Subcutaneous abdominal adipose tissue (tissue), 5 donors: ENCODE measurements around the gene HLA-DMA.

ENCODE experiments used
- H3K27ac ChIP-seq: one replicate; pipeline ENCODE4 v1.7.0; 2013; ENCODE audit warnings: low read depth, mild to moderate bottlenecking, inconsistent platforms, low read length, moderate library complexity
- H3K27me3 ChIP-seq, 5 donors: one replicate each; pipeline ENCODE4 v1.7.0; 2013; ENCODE audit warnings: low read length in 5 of 5, inconsistent platforms in 1 of 5; ENCODE audit not compliant: control insufficient read depth in 5 of 5, insufficient read depth in 4 of 5
- H3K36me3 ChIP-seq, 5 donors: one replicate each; pipeline ENCODE4 v1.7.0; 2013; ENCODE audit warnings: low read length in 5 of 5; ENCODE audit not compliant: control insufficient read depth in 5 of 5, insufficient read depth in 5 of 5
- H3K4me1 ChIP-seq, 5 donors: one replicate each; pipeline ENCODE4 v1.7.0; 2013; ENCODE audit warnings: low read length in 5 of 5, mild to moderate bottlenecking in 3 of 5, moderate library complexity in 1 of 5; ENCODE audit not compliant: control insufficient read depth in 5 of 5, insufficient read depth in 5 of 5
- H3K4me3 ChIP-seq, 5 donors: one replicate each; pipeline ENCODE4 v1.7.0; 2013; ENCODE audit warnings: low read length in 5 of 5, low read depth in 1 of 5
- H3K9ac ChIP-seq, 5 donors: one replicate each; pipeline ENCODE4 v1.7.0; 2013; ENCODE audit warnings: low read length in 5 of 5, mild to moderate bottlenecking in 4 of 5, moderate library complexity in 3 of 5
- H3K9me3 ChIP-seq, 5 donors: one replicate each; pipeline ENCODE4 v1.7.0; 2013; ENCODE audit warnings: low read length in 5 of 5; ENCODE audit not compliant: control insufficient read depth in 5 of 5
- donor health status: healthy.
- donor health status: healthy.
- donor health status: healthy.
- donor health status: healthy.
- donor health status: healthy.

The HLA-DMA gene

GRCh38 chr6:32952817-32953739 is at the start of gene HLA-DMA:
Gene HLA-DMA, minus strand, starts transcription at chr6:32953097. Its CDS starts 61 bp downstream, at chr6:32953036.
- Histone ChIP-seq H3K9ac (peak within 1 kb of the TSS in 4 of 5 donors; percentile 57 to 79 (median 76)), H3K36me3 (peaks cover 0 to 10% (median 3%) of the 10 kb centered on the region in 5 donors), H3K9me3 (no peaks in the 10 kb centered on the region), H3K4me1 (peaks cover 2 to 64% (median 29%) of the 10 kb centered on the region in 5 donors), H3K27ac (peak within 1 kb of the TSS; percentile 71), H3K4me3 (peak within 1 kb of the TSS; percentile 55 to 83 (median 79)), H3K27me3 (no peaks in the 10 kb centered on the region)

GRCh38 chr6:33001685-33002084 is 48.8 kb upstream of the HLA-DMA start:
- no peak overlapping the region for H3K27ac ChIP-seq
- H3K4me3 ChIP-seq = no peak overlapping the region
- no peak overlapping the region for H3K9ac ChIP-seq
- no peaks in the 10 kb centered on the region for H3K4me1 ChIP-seq
- H3K9me3 ChIP-seq = no peaks in the 10 kb centered on the region
- peaks cover 0 to 19% (median 3%) of the 10 kb centered on the region in 5 donors for H3K27me3 ChIP-seq
- peaks cover 0 to 2% (median 0%) of the 10 kb centered on the region in 5 donors for H3K36me3 ChIP-seq

GRCh38 chr6:33000055-33000454 is 47.2 kb upstream of the HLA-DMA start:
- Histone ChIP-seq H3K9ac (no peak overlapping the region), H3K36me3 (no peaks in the 10 kb centered on the region), H3K9me3 (no peaks in the 10 kb centered on the region), H3K4me1 (no peaks in the 10 kb centered on the region), H3K27me3 (peaks cover 0 to 19% (median 3%) of the 10 kb centered on the region in 5 donors), H3K4me3 (no peak overlapping the region), H3K27ac (no peak overlapping the region)

GRCh38 chr6:32995448-32995847 is 42.6 kb upstream of the HLA-DMA start:
- Histone ChIP-seq H3K4me1 (peaks cover 0 to 4% (median 0%) of the 10 kb centered on the region in 5 donors), H3K27me3 (peaks cover 0 to 6% (median 0%) of the 10 kb centered on the region in 5 donors), H3K4me3 (no peak overlapping the region), H3K9ac (no peak overlapping the region), H3K36me3 (no peaks in the 10 kb centered on the region), H3K9me3 (no peaks in the 10 kb centered on the region), H3K27ac (no peak overlapping the region)

GRCh38 chr6:32993363-32993973 is 40.6 kb upstream of the HLA-DMA start:
- Histone ChIP-seq H3K27ac (no peak overlapping the region), H3K4me1 (peaks cover 0 to 4% (median 0%) of the 10 kb centered on the region in 5 donors), H3K36me3 (no peaks in the 10 kb centered on the region), H3K4me3 (no peak overlapping the region), H3K9me3 (no peaks in the 10 kb centered on the region), H3K9ac (no peak overlapping the region), H3K27me3 (no peaks in the 10 kb centered on the region)

- Histone ChIP-seq H3K4me3 (no peak overlapping the region), H3K36me3 (no peaks in the 10 kb centered on the region), H3K27me3 (no peaks in the 10 kb centered on the region), H3K27ac (no peak overlapping the region), H3K4me1 (peaks cover 0 to 4% (median 0%) of the 10 kb centered on the region in 5 donors), H3K9me3 (no peaks in the 10 kb centered on the region), H3K9ac (no peak overlapping the region)
Measured at GRCh38 chr6:32991972-32992371, 39.1 kb upstream of the HLA-DMA start.

GRCh38 chr6:32989368-32989767 is 36.5 kb upstream of the HLA-DMA start:
- Histone ChIP-seq H3K4me3 (no peak overlapping the region), H3K36me3 (no peaks in the 10 kb centered on the region), H3K9ac (no peak overlapping the region), H3K9me3 (no peaks in the 10 kb centered on the region), H3K27me3 (no peaks in the 10 kb centered on the region), H3K4me1 (peaks cover 0 to 4% (median 0%) of the 10 kb centered on the region in 5 donors), H3K27ac (no peak overlapping the region)

- Histone ChIP-seq H3K9me3 (no peaks in the 10 kb centered on the region), H3K9ac (no peak overlapping the region), H3K4me1 (peaks cover 0 to 10% (median 7%) of the 10 kb centered on the region in 5 donors), H3K27me3 (no peaks in the 10 kb centered on the region), H3K27ac (no peak overlapping the region), H3K36me3 (peaks cover 9 to 38% (median 23%) of the 10 kb centered on the region in 5 donors), H3K4me3 (no peak overlapping the region)
Measured at GRCh38 chr6:32984622-32985389, 31.9 kb upstream of the HLA-DMA start.

- no peak overlapping the region for H3K9ac ChIP-seq
- H3K27ac ChIP-seq = no peak overlapping the region
- H3K4me3 ChIP-seq = no peak overlapping the region
- H3K27me3 ChIP-seq = no peaks in the 10 kb centered on the region
- peaks cover 14 to 45% (median 30%) of the 10 kb centered on the region in 5 donors for H3K36me3 ChIP-seq
- H3K4me1 ChIP-seq = peaks cover 0 to 10% (median 7%) of the 10 kb centered on the region in 5 donors
- no peaks in the 10 kb centered on the region for H3K9me3 ChIP-seq
Measured at GRCh38 chr6:32983964-32984621, 31.2 kb upstream of the HLA-DMA start.
